Measurements from ENCODE around the gene MGLL. TPM values are rescaled to one million over a fixed set of nuclear protein-coding genes. Genes with fewer than 3 reads are reported as not detected.

Gene MGLL
- total RNA-seq, 1 donor from 2014 or later = 27.3 TPM

DNA sequence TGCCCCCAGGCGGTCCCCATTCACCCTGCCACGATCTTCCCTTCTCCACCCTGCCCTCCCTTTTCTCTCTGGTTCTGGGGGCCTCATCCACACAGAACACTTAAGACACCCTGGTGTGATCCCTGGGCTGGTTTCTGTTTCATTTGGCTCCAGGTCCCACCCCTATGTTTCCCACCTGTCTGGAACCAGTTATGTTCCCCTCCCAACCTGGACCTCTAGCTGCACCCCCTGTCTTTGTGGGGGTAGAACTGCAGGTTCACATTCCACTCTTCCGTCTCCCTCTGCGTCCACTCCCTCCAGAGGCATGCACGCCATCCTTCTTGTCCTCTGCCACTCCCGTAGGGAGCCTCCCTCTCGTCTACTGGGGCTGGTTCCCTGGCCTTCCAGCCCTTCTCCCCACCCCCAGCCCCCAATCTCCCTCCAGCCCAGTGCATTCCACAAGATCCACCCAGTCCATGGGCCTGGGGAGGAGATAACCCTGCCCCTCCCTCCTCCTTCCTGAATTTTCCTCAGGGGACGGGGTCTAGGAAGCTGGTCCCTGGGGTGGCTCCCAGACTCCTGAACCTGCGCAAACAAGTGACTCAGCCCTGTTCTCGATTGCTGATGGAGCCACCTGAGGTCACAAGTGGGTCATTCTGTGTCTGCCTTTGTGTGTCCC is 75.8 kb downstream of the MGLL start:
- DNase-seq (ENCODE audit: low read depth) (no peak), FAIRE-seq (no peak)
- H3K4me1 Mint-ChIP-seq (ENCODE audit: low read depth, unreplicated experiment) = peaks cover 55% of the 10 kb centered on the region
- H3K9me3 ChIP-seq (ENCODE audit: insufficient read depth, low read depth, low read length) = no peaks in the 10 kb centered on the region
- H3K4me3 ChIP-seq (ENCODE audit: insufficient read depth, low read depth, low read length) = no peak overlapping the region
- no peaks in the 10 kb centered on the region for H3K36me3 ChIP-seq (ENCODE audit: insufficient read depth, low read length)
- no peak overlapping the region for H3K4me2 ChIP-seq (ENCODE audit: low read length)
- no peak overlapping the region for H3K27ac ChIP-seq (ENCODE audit: low read depth, low read length)
- no peak overlapping the region for H3K9ac ChIP-seq (ENCODE audit: low read length)
- no peak overlapping the region for H2AFZ ChIP-seq (ENCODE audit: low read depth, low read length)
- no peak overlapping the region for H3K4me3 Mint-ChIP-seq (ENCODE audit: unreplicated experiment)
- no peak overlapping the region for H3K27ac Mint-ChIP-seq (ENCODE audit: unreplicated experiment)
- no peaks in the 10 kb centered on the region for H3K27me3 ChIP-seq (ENCODE audit: insufficient read depth, low read length)
- peaks cover 51% of the 10 kb centered on the region for H3K4me1 ChIP-seq (ENCODE audit: insufficient read depth, low read length)
- H4K20me1 ChIP-seq (ENCODE audit: insufficient read depth, low read length) = no peaks in the 10 kb centered on the region
- no peaks in the 10 kb centered on the region for H3K27me3 Mint-ChIP-seq (ENCODE audit: low read depth, unreplicated experiment)
- TF ChIP-seq, protein P1, sequence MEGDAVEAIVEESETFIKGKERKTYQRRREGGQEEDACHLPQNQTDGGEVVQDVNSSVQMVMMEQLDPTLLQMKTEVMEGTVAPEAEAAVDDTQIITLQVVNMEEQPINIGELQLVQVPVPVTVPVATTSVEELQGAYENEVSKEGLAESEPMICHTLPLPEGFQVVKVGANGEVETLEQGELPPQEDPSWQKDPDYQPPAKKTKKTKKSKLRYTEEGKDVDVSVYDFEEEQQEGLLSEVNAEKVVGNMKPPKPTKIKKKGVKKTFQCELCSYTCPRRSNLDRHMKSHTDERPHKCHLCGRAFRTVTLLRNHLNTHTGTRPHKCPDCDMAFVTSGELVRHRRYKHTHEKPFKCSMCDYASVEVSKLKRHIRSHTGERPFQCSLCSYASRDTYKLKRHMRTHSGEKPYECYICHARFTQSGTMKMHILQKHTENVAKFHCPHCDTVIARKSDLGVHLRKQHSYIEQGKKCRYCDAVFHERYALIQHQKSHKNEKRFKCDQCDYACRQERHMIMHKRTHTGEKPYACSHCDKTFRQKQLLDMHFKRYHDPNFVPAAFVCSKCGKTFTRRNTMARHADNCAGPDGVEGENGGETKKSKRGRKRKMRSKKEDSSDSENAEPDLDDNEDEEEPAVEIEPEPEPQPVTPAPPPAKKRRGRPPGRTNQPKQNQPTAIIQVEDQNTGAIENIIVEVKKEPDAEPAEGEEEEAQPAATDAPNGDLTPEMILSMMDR (IDR thresholded peaks at IDR 0.05; ENCODE audit: insufficient read depth, low read depth, low read length) = no peak
- TF ChIP-seq EZH2 (IDR thresholded peaks at IDR 0.05; ENCODE audit: insufficient read depth, low read length) = no peak
- peaks cover 2% of the 10 kb centered on the region for H3K9me3 Mint-ChIP-seq (ENCODE audit: unreplicated experiment)
- H3K36me3 Mint-ChIP-seq (ENCODE audit: low read depth, unreplicated experiment) = peaks cover 3% of the 10 kb centered on the region
- no peaks in the 10 kb centered on the region for H3K79me2 ChIP-seq (ENCODE audit: insufficient read depth, low read length)

DNA sequence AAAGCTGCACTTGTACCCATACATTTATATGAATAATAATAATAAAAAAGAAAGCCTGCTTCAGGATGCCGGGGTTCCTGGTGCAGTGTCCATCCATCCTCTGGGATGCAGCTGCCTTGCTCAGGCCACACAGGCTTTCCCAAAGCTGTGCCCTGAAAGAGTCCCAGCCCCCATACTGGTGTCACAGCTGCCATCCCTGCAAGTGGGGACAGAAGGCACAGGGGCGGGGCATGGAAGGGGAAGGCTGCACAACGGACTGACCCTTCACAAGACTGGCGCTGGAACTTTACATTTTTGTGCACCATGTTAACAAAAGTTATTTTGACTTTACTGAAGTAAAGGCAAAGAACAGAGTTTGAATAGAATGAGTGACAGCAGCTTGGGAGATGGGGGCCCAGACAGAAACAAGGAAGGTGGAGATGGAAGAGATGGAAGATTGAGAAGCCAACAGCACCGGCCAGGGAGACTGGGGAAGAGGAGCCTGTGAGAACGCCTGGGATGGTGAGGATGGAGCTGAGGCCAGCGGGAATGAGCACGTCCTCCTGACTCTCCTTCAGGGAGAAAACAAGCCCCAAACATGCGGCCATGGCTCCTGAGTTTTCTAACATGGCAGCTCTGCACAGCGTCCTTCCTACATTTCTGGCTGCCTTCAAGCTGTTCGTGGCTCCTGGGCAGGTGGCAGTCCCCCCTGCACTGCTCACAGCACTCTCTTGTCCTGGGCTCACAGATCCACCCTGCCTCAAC is 76.5 kb downstream of the MGLL start:
- Histone ChIP-seq H3K4me1 (ENCODE audit: insufficient read depth, low read length) (peaks cover 48% of the 10 kb centered on the region), H3K27me3 (ENCODE audit: insufficient read depth, low read length) (no peaks in the 10 kb centered on the region), H3K4me3 (ENCODE audit: insufficient read depth, low read depth, low read length) (no peak overlapping the region), H2AFZ (ENCODE audit: low read depth, low read length) (no peak overlapping the region), H3K9ac (ENCODE audit: low read length) (no peak overlapping the region), H3K27ac (ENCODE audit: low read depth, low read length) (no peak overlapping the region), H3K79me2 (ENCODE audit: insufficient read depth, low read length) (no peaks in the 10 kb centered on the region), H3K4me2 (ENCODE audit: low read length) (no peak overlapping the region), H4K20me1 (ENCODE audit: insufficient read depth, low read length) (no peaks in the 10 kb centered on the region), H3K9me3 (ENCODE audit: insufficient read depth, low read depth, low read length) (no peaks in the 10 kb centered on the region), H3K36me3 (ENCODE audit: insufficient read depth, low read length) (no peaks in the 10 kb centered on the region)
- DNase-seq (ENCODE audit: low read depth) = no peak
- no peak for FAIRE-seq
- Mint-ChIP-seq H3K4me3 (ENCODE audit: unreplicated experiment) (no peak overlapping the region), H3K9me3 (ENCODE audit: unreplicated experiment) (peaks cover 2% of the 10 kb centered on the region), H3K27me3 (ENCODE audit: low read depth, unreplicated experiment) (no peaks in the 10 kb centered on the region), H3K27ac (ENCODE audit: unreplicated experiment) (no peak overlapping the region), H3K36me3 (ENCODE audit: low read depth, unreplicated experiment) (peaks cover 3% of the 10 kb centered on the region), H3K4me1 (ENCODE audit: low read depth, unreplicated experiment) (peaks cover 49% of the 10 kb centered on the region)
- TF ChIP-seq, protein P1 (IDR thresholded peaks at IDR 0.05; ENCODE audit: insufficient read depth, low read depth, low read length) = no peak
- TF ChIP-seq EZH2 (IDR thresholded peaks at IDR 0.05; ENCODE audit: insufficient read depth, low read length) = no peak

DNA sequence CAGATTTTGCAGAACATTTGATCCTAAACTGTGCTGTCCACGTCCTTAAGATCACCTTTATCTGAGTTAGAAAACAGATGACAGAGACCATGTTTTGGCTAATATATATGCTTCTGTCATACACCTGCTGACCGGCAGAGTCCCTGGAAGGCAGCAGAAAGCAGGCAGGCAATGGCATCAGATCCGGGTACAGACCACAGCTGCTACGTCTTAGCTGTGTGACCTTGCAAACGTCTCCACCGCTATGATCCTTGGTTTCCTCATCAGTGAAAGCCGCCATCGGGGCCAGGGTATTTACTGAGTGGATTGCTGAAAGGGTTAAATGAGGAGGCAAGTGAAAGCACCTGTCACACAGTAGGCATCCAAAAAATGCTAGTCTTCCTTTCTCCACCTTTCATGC is 77.4 kb downstream of the MGLL start:
- Histone ChIP-seq H3K27ac (ENCODE audit: low read depth, low read length) (no peak overlapping the region), H3K9me3 (ENCODE audit: insufficient read depth, low read depth, low read length) (no peaks in the 10 kb centered on the region), H3K4me1 (ENCODE audit: insufficient read depth, low read length) (peaks cover 48% of the 10 kb centered on the region), H3K27me3 (ENCODE audit: insufficient read depth, low read length) (no peaks in the 10 kb centered on the region), H3K36me3 (ENCODE audit: insufficient read depth, low read length) (no peaks in the 10 kb centered on the region), H2AFZ (ENCODE audit: low read depth, low read length) (no peak overlapping the region), H3K79me2 (ENCODE audit: insufficient read depth, low read length) (no peaks in the 10 kb centered on the region), H3K4me2 (ENCODE audit: low read length) (no peak overlapping the region), H4K20me1 (ENCODE audit: insufficient read depth, low read length) (no peaks in the 10 kb centered on the region), H3K9ac (ENCODE audit: low read length) (no peak overlapping the region), H3K4me3 (ENCODE audit: insufficient read depth, low read depth, low read length) (no peak overlapping the region)
- Mint-ChIP-seq H3K27me3 (ENCODE audit: low read depth, unreplicated experiment) (no peaks in the 10 kb centered on the region), H3K4me3 (ENCODE audit: unreplicated experiment) (no peak overlapping the region), H3K27ac (ENCODE audit: unreplicated experiment) (no peak overlapping the region), H3K4me1 (ENCODE audit: low read depth, unreplicated experiment) (peaks cover 46% of the 10 kb centered on the region), H3K36me3 (ENCODE audit: low read depth, unreplicated experiment) (peaks cover 3% of the 10 kb centered on the region), H3K9me3 (ENCODE audit: unreplicated experiment) (peaks cover 2% of the 10 kb centered on the region)
- no peak for DNase-seq (ENCODE audit: low read depth)
- no peak for FAIRE-seq
- TF ChIP-seq, protein P1 (IDR thresholded peaks at IDR 0.05; ENCODE audit: insufficient read depth, low read depth, low read length) = no peak
- TF ChIP-seq EZH2 (IDR thresholded peaks at IDR 0.05; ENCODE audit: insufficient read depth, low read length) = no peak
